GM18499 (cell line): ENCODE results near the gene CAMSAP1.

Source experiments
- ATAC-seq: cut with Tn5 transposase; IDR thresholded peaks from one replicate; pipeline ENCODE4 v1.9.1; 2021; ENCODE audit warnings: moderate number of reproducible peaks; ENCODE audit not compliant: insufficient read depth, unreplicated experiment

Gene CAMSAP1

GRCh38 chr9:135886147-135886981 lies 21.0 kb downstream of the CAMSAP1 start:
- ATAC-seq = no peak

GRCh38 chr9:135885100-135885853 lies 22.1 kb downstream of the CAMSAP1 start:
- no peak for ATAC-seq

GRCh38 chr9:135884328-135885035 lies 22.9 kb downstream of the CAMSAP1 start:
- ATAC-seq = no peak

DNA sequence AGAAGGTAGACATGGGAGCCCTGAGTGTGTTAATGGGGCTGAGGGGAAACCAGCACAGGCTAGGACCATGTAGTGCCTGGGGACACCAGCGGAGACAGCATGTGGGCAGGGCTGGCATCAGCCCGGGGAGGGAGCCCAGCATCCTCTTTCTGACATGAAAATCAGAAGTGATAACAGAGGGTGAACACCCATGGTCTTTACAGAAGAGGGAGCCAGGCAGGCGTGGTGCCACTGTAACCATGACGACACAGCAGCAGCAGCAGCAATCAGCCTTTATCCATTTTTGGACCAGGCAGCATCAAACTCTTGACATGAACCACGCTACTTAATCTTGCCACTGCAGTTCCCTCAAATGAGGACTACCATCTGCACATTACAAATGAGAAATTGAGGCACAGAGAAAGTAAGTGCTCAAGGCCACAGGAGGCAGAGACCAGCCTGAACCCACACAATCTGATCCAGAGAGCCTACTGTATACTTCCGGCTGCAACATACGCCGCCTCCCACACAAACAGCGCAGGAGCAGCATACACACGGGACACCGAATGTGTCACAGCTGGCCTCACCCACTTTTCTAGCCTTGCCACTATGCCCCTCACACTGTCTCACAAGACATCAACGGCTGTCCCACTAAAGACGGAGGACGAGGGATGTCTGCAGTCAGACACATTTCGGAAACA lies 23.8 kb downstream of the CAMSAP1 start:
- ATAC-seq = no peak

- no peak for ATAC-seq
Observed at GRCh38 chr9:135882011-135882410, 25.3 kb downstream of the CAMSAP1 start.

DNA sequence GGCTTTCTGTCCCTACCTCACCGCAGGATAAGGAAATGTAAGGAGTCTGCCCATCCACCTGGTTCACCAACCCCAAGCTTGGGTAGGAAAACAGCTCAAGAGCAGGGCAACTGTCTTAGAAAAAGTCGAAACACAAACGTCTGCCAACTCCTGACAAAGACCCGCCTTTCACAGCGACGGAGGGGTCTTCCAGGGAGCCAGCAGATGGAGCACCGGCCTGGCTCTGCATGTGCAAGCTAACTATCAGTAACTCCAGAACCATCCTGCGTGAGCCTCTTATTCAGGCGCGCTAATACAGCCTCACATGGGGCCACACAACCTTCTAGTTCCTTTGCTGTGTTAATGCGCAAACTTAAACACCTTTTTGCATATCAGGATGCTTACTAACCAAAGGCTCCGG lies 26.9 kb downstream of the CAMSAP1 start:
- ATAC-seq = no peak

- ATAC-seq = no peak
Observed at GRCh38 chr9:135879619-135880018, 27.7 kb downstream of the CAMSAP1 start.

DNA sequence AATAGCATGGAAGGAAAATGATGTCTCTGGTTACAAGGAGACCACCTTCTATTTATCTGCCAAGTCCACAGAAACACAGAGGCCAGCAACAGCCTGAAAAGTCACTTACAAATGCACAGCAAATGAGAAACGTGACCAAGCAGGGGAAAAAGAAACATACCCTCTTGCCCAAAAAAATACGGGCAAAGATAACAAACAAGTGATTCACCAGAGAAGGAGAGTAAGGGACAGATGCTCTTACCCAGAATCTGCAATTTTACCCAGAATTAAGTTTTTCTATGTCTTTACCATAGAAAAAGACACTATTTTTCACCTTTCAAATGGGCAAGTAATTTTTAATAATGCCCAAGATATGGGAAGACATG lies 28.1 kb downstream of the CAMSAP1 start:
- ATAC-seq = no peak

- no peak for ATAC-seq
Observed at GRCh38 chr9:135878528-135879236, 28.7 kb downstream of the CAMSAP1 start.

GRCh38 chr9:135877791-135878527 lies 29.4 kb downstream of the CAMSAP1 start:
- no peak for ATAC-seq

DNA sequence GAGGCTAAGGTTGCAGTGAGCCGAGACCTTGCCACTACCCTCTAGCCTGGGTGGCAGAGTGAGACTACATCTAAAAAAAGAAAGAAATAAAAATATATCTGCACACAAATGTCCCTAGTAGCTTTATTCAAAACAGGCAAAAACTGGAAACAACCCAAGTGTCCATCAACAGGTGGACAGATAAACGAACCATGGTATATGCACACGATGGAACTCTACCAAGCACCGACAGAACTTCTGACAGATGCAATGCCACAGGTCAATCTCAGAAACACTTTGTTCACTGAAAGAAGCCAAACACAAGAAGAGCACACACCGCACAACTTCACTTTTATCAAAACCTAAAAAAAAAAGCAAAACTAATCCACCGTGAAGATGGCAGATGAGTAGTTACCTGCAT lies 30.4 kb downstream of the CAMSAP1 start:
- ATAC-seq = no peak

GRCh38 chr9:135874859-135875258 lies 32.5 kb downstream of the CAMSAP1 start:
- no peak for ATAC-seq

DNA sequence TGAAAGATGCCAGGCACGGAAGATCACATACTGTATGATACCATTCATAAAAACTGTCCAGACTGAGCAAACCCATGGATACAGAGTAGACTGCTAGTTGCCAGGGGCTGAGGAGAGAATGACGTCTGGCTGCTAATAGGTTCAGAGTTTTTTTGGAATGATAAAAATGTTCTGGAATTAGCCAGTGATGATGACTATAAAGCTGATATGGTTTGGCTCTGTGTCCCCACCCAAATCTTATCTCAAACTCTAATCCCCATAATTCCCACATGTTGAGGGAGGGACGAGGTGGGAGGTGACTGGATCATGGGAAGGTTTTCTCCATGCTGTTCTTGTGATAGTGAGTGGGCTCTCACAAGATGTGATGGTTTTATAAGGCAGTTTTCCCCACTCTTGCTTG lies 37.4 kb downstream of the CAMSAP1 start:
- no peak for ATAC-seq

- no peak for ATAC-seq
Observed at GRCh38 chr9:135865531-135865930, 41.8 kb downstream of the CAMSAP1 start.

DNA sequence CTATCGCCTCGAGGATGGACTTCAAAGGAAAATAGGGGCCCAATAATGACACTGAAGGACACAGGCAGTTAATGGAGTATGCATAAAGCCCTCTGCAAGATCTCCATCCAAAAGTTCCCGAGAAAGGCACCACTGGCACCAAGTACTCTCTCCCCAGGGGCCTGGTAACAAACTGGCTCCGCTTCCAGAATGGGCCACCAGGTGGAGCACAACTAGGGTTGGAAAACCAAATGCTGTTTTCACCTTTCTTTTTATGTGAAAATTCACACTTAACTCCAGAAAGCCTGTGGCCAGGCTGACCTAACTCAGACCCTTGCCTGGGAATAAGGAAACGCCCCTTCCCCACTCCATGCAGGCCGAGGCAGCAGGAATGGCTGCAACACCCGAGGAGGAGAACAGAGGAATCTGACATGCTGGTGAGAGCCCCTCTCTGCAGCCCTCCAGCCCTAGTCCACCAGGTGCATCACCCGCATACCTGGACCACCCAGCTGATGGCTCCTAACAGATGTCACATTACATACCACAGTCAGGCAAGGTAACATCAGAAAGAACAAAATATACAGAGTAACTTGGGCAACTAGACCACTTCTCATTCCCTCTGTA lies 42.8 kb downstream of the CAMSAP1 start:
- ATAC-seq = no peak

DNA sequence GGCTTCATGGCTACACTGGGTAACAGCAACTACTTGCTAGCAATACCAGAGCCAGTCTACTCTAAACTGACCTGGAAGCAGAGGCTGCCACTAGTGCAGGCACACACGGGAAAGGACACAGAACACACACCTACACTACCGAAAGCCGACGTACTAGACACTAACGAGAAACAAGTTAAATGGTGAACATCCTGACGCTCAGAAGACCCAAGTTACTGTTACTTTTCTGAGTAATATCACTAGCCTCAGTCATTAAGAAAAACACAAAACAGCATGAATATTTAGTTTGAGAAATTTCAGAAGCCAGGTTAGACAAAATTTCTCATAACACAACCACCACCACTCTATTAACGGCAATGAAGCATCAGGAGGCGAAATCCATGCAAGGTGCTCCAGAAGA lies 44.5 kb downstream of the CAMSAP1 start:
- no peak for ATAC-seq

DNA sequence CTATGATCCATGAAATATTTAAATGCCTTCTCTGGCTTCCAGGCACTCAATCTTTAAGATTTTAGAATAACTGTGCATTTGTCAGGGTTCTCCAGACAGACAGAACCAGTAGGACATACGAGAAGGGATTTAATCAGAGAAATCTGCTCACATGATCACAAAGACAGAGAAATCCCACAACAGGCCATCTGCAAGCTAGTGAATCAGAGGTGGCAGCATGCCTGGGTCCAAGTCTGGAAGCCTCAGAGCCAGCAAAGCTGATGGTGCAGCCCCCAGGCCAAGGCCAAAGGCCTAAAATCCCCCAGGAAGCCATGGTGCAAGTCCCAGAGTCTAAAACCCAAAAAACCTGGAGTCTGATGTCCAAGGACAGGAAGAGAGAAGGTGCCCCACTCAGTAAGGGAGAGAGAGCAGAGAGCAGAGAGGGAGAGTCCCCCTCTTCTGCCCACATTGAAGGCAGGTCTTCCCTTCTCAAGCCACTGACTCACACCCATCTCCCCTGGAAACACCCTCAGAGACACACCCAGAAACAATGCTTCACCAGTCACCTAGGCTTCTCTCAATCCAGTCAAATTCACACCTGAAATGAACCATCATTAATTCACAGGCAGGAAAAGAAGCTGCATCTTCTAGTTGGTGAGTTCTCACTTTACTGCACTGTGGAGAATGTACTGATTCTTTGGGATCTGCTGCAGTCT lies 48.7 kb downstream of the CAMSAP1 start:
- no peak for ATAC-seq

DNA sequence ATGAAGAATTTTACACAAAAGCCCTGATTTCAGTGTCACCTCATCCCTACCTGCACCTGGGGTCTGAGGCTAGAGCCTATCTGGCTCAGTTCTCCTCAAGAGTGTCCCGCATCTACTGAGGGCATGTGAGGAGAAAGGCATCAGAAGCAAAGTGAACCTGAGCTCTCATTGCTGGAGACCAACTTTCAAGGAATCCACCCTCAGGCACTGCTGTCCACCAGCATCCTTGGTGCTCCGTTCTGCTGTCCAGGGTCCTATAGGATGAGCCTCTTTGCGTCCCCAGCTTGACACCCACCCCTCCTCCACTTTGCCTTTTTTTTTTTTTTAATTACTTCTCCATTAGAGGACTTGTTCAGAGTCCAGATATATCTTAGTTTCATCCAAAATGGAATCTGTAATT lies 49.5 kb downstream of the CAMSAP1 start:
- no peak for ATAC-seq
